Retinal pigment epithelial cell (primary cell): ENCODE data around the gene HMGB1.

Experiments used
- DNase-seq: peaks from one replicate; pipeline ENCODE4 v3.0.0-alpha.2; 2010; ENCODE audit warnings: low read depth
- H3K4me3 ChIP-seq: 2 replicates; pipeline ENCODE4 v1.5.1; 2011; ENCODE audit warnings: mild to moderate bottlenecking, low read length, control low read depth, moderate library complexity
- CTCF ChIP-seq: conservative IDR thresholded peaks from 2 replicates; pipeline ENCODE4 v1.5.1; 2011; ENCODE audit warnings: low read depth, low read length, control low read depth, inconsistent platforms

HMGB1 gene

GRCh38 chr13:30431269-30431940, 34.3 kb downstream of the HMGB1 start:
- DNase-seq = no peak
- TF ChIP-seq CTCF = no peak
- H3K4me3 ChIP-seq = no peak overlapping the region

GRCh38 chr13:30429721-30430694, 35.7 kb downstream of the HMGB1 start:
- TF ChIP-seq CTCF = no peak
- no peak overlapping the region for H3K4me3 ChIP-seq
- DNase-seq = peak; percentile 73

- TF ChIP-seq CTCF = no peak
- no peak overlapping the region for H3K4me3 ChIP-seq
- DNase-seq = no peak
These were observed 36.5 kb downstream of the HMGB1 start for GRCh38 chr13:30429235-30429634.

GRCh38 chr13:30423891-30424290, 41.8 kb downstream of the HMGB1 start:
- TF ChIP-seq CTCF = no peak
- no peak for DNase-seq
- no peak overlapping the region for H3K4me3 ChIP-seq

- peak; percentile 55 for DNase-seq
- peak within 1 kb of the TSS; percentile 68 for H3K4me3 ChIP-seq
- no peak for TF ChIP-seq CTCF
These were observed 43.5 kb downstream of the HMGB1 start, which contains the start of gene UBE2L5 for GRCh38 chr13:30422054-30422839. Gene UBE2L5 (plus strand): TSS chr13:30422493. CDS start chr13:30427991, 5,498 bp downstream.

- no peak for DNase-seq
- no peak for TF ChIP-seq CTCF
- H3K4me3 ChIP-seq = peak overlapping the region; percentile 62
These were observed 44.4 kb downstream of the HMGB1 start for GRCh38 chr13:30421093-30422053.
